Nephron (organoid): Measurements from ENCODE around the gene TPRA1.

Source experiments
- H3K27ac Mint-ChIP-seq, 3 experiments: 2 replicates each; pipeline ENCODE4 v1.8.0; 2020; ENCODE audit warnings: mixed read lengths in 3 of 3, mild to moderate bottlenecking in 2 of 3, moderate library complexity in 1 of 3
- H3K27me3 Mint-ChIP-seq: 2 replicates; pipeline ENCODE4 v1.8.0; 2021; ENCODE audit warnings: low read depth, mild to moderate bottlenecking, moderate library complexity, mixed read lengths
- H3K36me3 Mint-ChIP-seq: 2 replicates; pipeline ENCODE4 v1.8.0; 2020; ENCODE audit warnings: low read depth, mixed read lengths
- H3K4me1 Mint-ChIP-seq: 2 replicates; pipeline ENCODE4 v1.8.0; 2020; ENCODE audit warnings: mixed read lengths
- H3K4me3 Mint-ChIP-seq, 3 experiments: 2 replicates each; pipeline ENCODE4 v1.8.0; 2020; ENCODE audit warnings: mild to moderate bottlenecking in 3 of 3, mixed read lengths in 3 of 3, moderate library complexity in 2 of 3
- H3K9me3 Mint-ChIP-seq: 2 replicates; pipeline ENCODE4 v1.8.0; 2020; ENCODE audit warnings: mixed read lengths
- CTCF ChIP-seq, 3 experiments: fragments of 200-600 bp; sonication (generic); IDR thresholded peaks; one replicate each; pipeline ENCODE4 v1.5.0; 2021; ENCODE audit warnings: antibody characterized with exemption in 3 of 3; ENCODE audit not compliant: unreplicated experiment in 3 of 3

TPRA1 gene

GRCh38 chr3:127598841-127599570 lies 8.5 kb upstream of the TPRA1 start:
- Mint-ChIP-seq H3K27ac (peak overlapping the region; percentile 69 to 85 (median 81)), H3K27me3 (no peaks in the 10 kb centered on the region), H3K36me3 (peaks cover 18% of the 10 kb centered on the region), H3K4me3 (peak overlapping the region; percentile 86 to 89 (median 89)), H3K4me1 (peaks cover 12% of the 10 kb centered on the region), H3K9me3 (no peaks in the 10 kb centered on the region)
- TF ChIP-seq CTCF (IDR thresholded peaks at IDR 0.05; ENCODE audit: unreplicated experiment in 3 of 3), result no peak

GRCh38 chr3:127597020-127597771 lies 6.7 kb upstream of the TPRA1 start:
- Mint-ChIP-seq H3K4me1 (peaks cover 17% of the 10 kb centered on the region), H3K36me3 (peaks cover 10% of the 10 kb centered on the region), H3K27ac (no peak overlapping the region), H3K9me3 (no peaks in the 10 kb centered on the region), H3K27me3 (no peaks in the 10 kb centered on the region), H3K4me3 (peak overlapping the region; percentile 86 to 89 (median 89))
- no peak for TF ChIP-seq CTCF (IDR thresholded peaks at IDR 0.05; ENCODE audit: unreplicated experiment in 3 of 3)

GRCh38 chr3:127595303-127595702 lies 4.8 kb upstream of the TPRA1 start:
- no peak for TF ChIP-seq CTCF (IDR thresholded peaks at IDR 0.05; ENCODE audit: unreplicated experiment in 3 of 3)
- no peak overlapping the region for H3K27ac Mint-ChIP-seq
- H3K27me3 Mint-ChIP-seq, result no peaks in the 10 kb centered on the region
- H3K4me1 Mint-ChIP-seq, result peaks cover 24% of the 10 kb centered on the region
- peaks cover 3% of the 10 kb centered on the region for H3K36me3 Mint-ChIP-seq
- H3K4me3 Mint-ChIP-seq, result peak overlapping the region in 2 of 3 experiments; percentile 1 to 23
- no peaks in the 10 kb centered on the region for H3K9me3 Mint-ChIP-seq

- no peaks in the 10 kb centered on the region for H3K36me3 Mint-ChIP-seq
- no peak for TF ChIP-seq CTCF (IDR thresholded peaks at IDR 0.05; ENCODE audit: unreplicated experiment in 3 of 3)
- no peaks in the 10 kb centered on the region for H3K9me3 Mint-ChIP-seq
- no peaks in the 10 kb centered on the region for H3K27me3 Mint-ChIP-seq
- peaks cover 30% of the 10 kb centered on the region for H3K4me1 Mint-ChIP-seq
- peak overlapping the region; percentile 53 to 68 (median 67) for H3K27ac Mint-ChIP-seq
- H3K4me3 Mint-ChIP-seq, result peak overlapping the region; percentile 42 to 64 (median 58)
These were observed 2.6 kb upstream of the TPRA1 start for GRCh38 chr3:127593178-127593577.

GRCh38 chr3:127590282-127590592 lies 296 bp downstream of the TPRA1 start:
- Mint-ChIP-seq H3K9me3 (no peaks in the 10 kb centered on the region), H3K4me1 (peaks cover 30% of the 10 kb centered on the region), H3K27me3 (no peaks in the 10 kb centered on the region)

More at GRCh38 chr3:127590282-127590592, 296 bp downstream of the TPRA1 start:
- Mint-ChIP-seq H3K36me3 (no peaks in the 10 kb centered on the region), H3K27ac (peak overlapping the region; percentile 96 to 97 (median 97)), H3K4me3 (peak overlapping the region; percentile 91 to 93 (median 93))
- TF ChIP-seq CTCF (IDR thresholded peaks at IDR 0.05; ENCODE audit: unreplicated experiment in 3 of 3), result no peak
